Measurements from ENCODE around the gene RAD23A. TPM values are rescaled to one million over a fixed set of nuclear protein-coding genes. Genes with fewer than 3 reads are reported as not detected.
A peak's percentile ranks its signal among the peaks of the same experiment; 100 is the strongest.

Gene RAD23A
- total RNA-seq, 4 donors from 2014 or later: 72.0 to 128 (median 101) TPM

- 3 to 14% methylated on average over 17 to 26 of the region's 51 CpGs for WGBS, 2 donors
- TF ChIP-seq POLR2A (IDR thresholded peaks at IDR 0.05) (peak in 1 of 2 donors; percentile 75), CTCF (IDR thresholded peaks at IDR 0.05) (no peak)
- intact Hi-C loops (cut with DNase I): loop anchor here (10.0 kb wide), 1 partner anchor 49 kb away; the partner anchor contains the start of genes DNASE2 and KLF1
Observed at GRCh38 chr19:12933287-12934072, 12.2 kb upstream of the RAD23A start, which contains the start of gene FARSA. Gene FARSA, minus strand, starts transcription at chr19:12933711. Its CDS starts 15 bp downstream, at chr19:12933696.

GRCh38 chr19:12935071-12935470 lies 10.6 kb upstream of the RAD23A start:
- Histone ChIP-seq H3K27me3 (no peaks in the 10 kb centered on the region), H3K27ac (no peak overlapping the region), H3K36me3 (peaks cover 13% of the 10 kb centered on the region in 2 donors), H3K9me3 (no peaks in the 10 kb centered on the region), H3K4me1 (peaks cover 18 to 24% of the 10 kb centered on the region in 2 donors), H3K4me3 (replicated peaks in 1 of 3) (no peak overlapping the region)
- intact Hi-C loops (cut with DNase I): loop anchor here (10.0 kb wide), 1 partner anchor 50 kb away; the partner anchor contains the start of genes DNASE2 and KLF1
- TF ChIP-seq POLR2A (IDR thresholded peaks at IDR 0.05) (no peak), CTCF (IDR thresholded peaks at IDR 0.05) (no peak)
- WGBS, 2 donors: 90 to 91% methylated on average over 10 of the region's 10 CpGs
- no peak for DNase-seq

More at GRCh38 chr19:12933287-12934072, 12.2 kb upstream of the RAD23A start, which contains the start of gene FARSA:
- Histone ChIP-seq H3K4me3 (replicated peaks in 1 of 3) (peak within 1 kb of the TSS; percentile 34 to 92 (median 65)), H3K27me3 (no peaks in the 10 kb centered on the region), H3K27ac (peak within 1 kb of the TSS; percentile 56 to 78 (median 59)), H3K9me3 (no peaks in the 10 kb centered on the region), H3K4me1 (peaks cover 13 to 18% of the 10 kb centered on the region in 2 donors), H3K36me3 (peaks cover 13 to 17% of the 10 kb centered on the region in 2 donors)
- DNase-seq: peak; percentile 95

- TF ChIP-seq CTCF (IDR thresholded peaks at IDR 0.05) (no peak), POLR2A (IDR thresholded peaks at IDR 0.05) (no peak)
- peak overlapping the region in 1 of 3 donors; percentile 70 for H3K27ac ChIP-seq
- H3K36me3 ChIP-seq: peaks cover 25 to 28% of the 10 kb centered on the region in 2 donors
- intact Hi-C loops (cut with DNase I): loop anchor here (10.0 kb wide), 1 partner anchor 52 kb away; the partner anchor contains the start of genes DNASE2 and KLF1
- H3K4me1 ChIP-seq: peaks cover 32 to 39% of the 10 kb centered on the region in 2 donors
- WGBS, 2 donors: 74 to 78% methylated on average over 7 of the region's 7 CpGs
- DNase-seq: no peak
- no peaks in the 10 kb centered on the region for H3K9me3 ChIP-seq
- H3K27me3 ChIP-seq: no peaks in the 10 kb centered on the region
- no peak overlapping the region for H3K4me3 ChIP-seq (replicated peaks in 1 of 3)
Observed at GRCh38 chr19:12936582-12936981, 9.1 kb upstream of the RAD23A start.

- peak overlapping the region in 2 of 3 donors; percentile 47 to 70 for H3K27ac ChIP-seq
- intact Hi-C loops (cut with DNase I): loop anchor here (10.0 kb wide), 1 partner anchor 53 kb away; the partner anchor contains the start of genes DNASE2 and KLF1
- H3K9me3 ChIP-seq: no peaks in the 10 kb centered on the region
- TF ChIP-seq POLR2A (IDR thresholded peaks at IDR 0.05) (no peak), CTCF (IDR thresholded peaks at IDR 0.05) (no peak)
- WGBS, 2 donors: 24 to 26% methylated on average over 20 to 23 of the region's 23 CpGs
- peaks cover 28 to 34% of the 10 kb centered on the region in 2 donors for H3K36me3 ChIP-seq
- H3K4me3 ChIP-seq (replicated peaks in 1 of 3): peak overlapping the region in 1 of 3 donors; percentile 25
- DNase-seq: peak; percentile 52
- peaks cover 36 to 42% of the 10 kb centered on the region in 2 donors for H3K4me1 ChIP-seq
- H3K27me3 ChIP-seq: no peaks in the 10 kb centered on the region
Observed at GRCh38 chr19:12937093-12937926, 8.4 kb upstream of the RAD23A start.

Measured in thyroid gland (tissue), 4 donors.